Heart right ventricle (tissue), 16 donors: ENCODE measurements around the gene ITGA2. TPM values are rescaled to one million over a fixed set of nuclear protein-coding genes. Genes with fewer than 3 reads are reported as not detected.

ENCODE experiments used
- ATAC-seq, 8 donors: fragments of 200-7000 bp; cut with Tn5 transposase; one replicate each; pipeline ENCODE4 v1.9.1; 2020; ENCODE audit warnings: mild to moderate bottlenecking in 8 of 8, moderate library complexity in 8 of 8, moderate number of reproducible peaks in 1 of 8
- DNase-seq, 2 donors: peaks; one replicate each; pipeline ENCODE4 v3.0.0-alpha.2; 2020
- H3K27ac ChIP-seq, 10 donors: fragments of 200-600 bp; sonication (generic) in 2 of 10; one replicate each; pipeline versions ENCODE4 v1.5.0 to v1.8.0; 2020 to 2022; ENCODE audit warnings: mild to moderate bottlenecking in 3 of 10
- H3K27me3 ChIP-seq, 7 donors: fragments of 200-600 bp; one replicate each; pipeline ENCODE4 v1.8.0; 2021 to 2022; ENCODE audit warnings: mild to moderate bottlenecking in 2 of 7
- H3K36me3 ChIP-seq, 9 donors: fragments of 200-600 bp; sonication (generic) in 1 of 9; one replicate each; pipeline versions ENCODE4 v1.5.0 to v1.8.0; 2020 to 2022; ENCODE audit warnings: mild to moderate bottlenecking in 2 of 9
- H3K4me1 ChIP-seq, 9 donors: fragments of 200-600 bp; sonication (generic) in 1 of 9; one replicate each; pipeline versions ENCODE4 v1.5.0 to v1.8.0; 2020 to 2022; ENCODE audit warnings: mild to moderate bottlenecking in 4 of 9
- H3K4me3 ChIP-seq, 10 donors: fragments of 200-600 bp; sonication (generic) in 2 of 10; one replicate each; pipeline versions ENCODE4 v1.5.0 to v1.8.0; 2020 to 2022; ENCODE audit warnings: mild to moderate bottlenecking in 7 of 10, moderate library complexity in 2 of 10
- H3K9me3 ChIP-seq, 11 donors: fragments of 200-600 bp in 10 of 11; sonication (generic) in 2 of 11; one replicate each; pipeline versions ENCODE4 v1.5.0 to v1.8.0; 2013 to 2022; ENCODE audit warnings: mild to moderate bottlenecking in 2 of 11, control low read depth in 1 of 11, moderate library complexity in 1 of 11
- WGBS, 2 donors: extraction: QIAGEN DNeasy Blood & Tissue Kit; methylation state at CpG; one replicate each; pipeline ENCODE4 v1.1.7; 2013; ENCODE audit warnings: inconsistent platforms in 1 of 2; 5-methylcytosine and 5-hydroxymethylcytosine counted together
- intact Hi-C, 10 donors: fragments of 100-400 bp; cut with DNase I; formaldehyde crosslinking; loops; one replicate each; pipeline versions ENCODE4 v1.11.1 to v1.14.2; 2022
- polyA plus RNA-seq, 2 donors: library from polyadenylated mRNA; stranded (reverse); fragments of 200-250 nt; gene quantifications; one replicate each; pipeline ENCODE4 v1.2.3, GENCODE V29; 2013
- total RNA-seq, 10 donors: library from RNA; stranded (reverse); fragmentation: NEBNext Ultra II Directional in 3 of 10; extraction: Animal tissue kit (Norgen Biotek cat#: 25700) in 3 of 10; gene quantifications; one replicate each; pipeline versions ENCODE4 v1.2.1 to v1.2.4, GENCODE V29; 2021 to 2023
- TF ChIP-seq, protein P1 (sequence below), 9 donors: fragments of 200-600 bp; sonication (generic) in 2 of 9; IDR thresholded peaks; one replicate each; pipeline versions ENCODE4 v1.5.0 to v1.8.0; 2021 to 2022; ENCODE audit warnings: antibody characterized with exemption in 9 of 9, mild to moderate bottlenecking in 5 of 9, moderate library complexity in 1 of 9
- donor health status: Arrhythmogenic right ventricular cardiomyopathy.
- donor health status: ischemic (EF 13 %, LVEDD 7.1; RV severe dilation, severe dysfunction).
- donor health status: healthy with polysubstance abuse.
- donor health status: DM: no; HTN: yes; CAD: no.
- donor health status: DM: no; HTN: no; CAD: no.
- donor health status: ischemic (EF 25% LVEDD 6.9; RV normal size, moderate dysfunction).
- donor health status: ischemic (EF 25% LVEDD 5.7; RV mildly dilated, moderate dysfunction).
- donor health status: healthy.
- donor health status: DM: yes; HTN: yes; CAD: no.
- donor health status: Ischemic cardiomyopathy.
- donor health status: ischemic (EF 35%, LVEDD 5.7; RV mildly dilated, moderate dysfunction).
- donor health status: nonischemic (EF 11% LVEDD 7.7; RV severe dilation, severe dysfunction).
- donor health status: DM: yes; HTN: yes; CAD: no.
- donor health status: PGD.
- donor health status: ischemic (EF 29% LVEDD 5.4; RV normal size, mild dysfunction).
- donor health status: nonischemic (EF 23%, LVEDD 6.1; RV moderate dilation, normal function).

ITGA2 gene
- total and polyA plus RNA-seq, 12 donors, result 0.22 to 9.4 (median 0.92) TPM

DNA sequence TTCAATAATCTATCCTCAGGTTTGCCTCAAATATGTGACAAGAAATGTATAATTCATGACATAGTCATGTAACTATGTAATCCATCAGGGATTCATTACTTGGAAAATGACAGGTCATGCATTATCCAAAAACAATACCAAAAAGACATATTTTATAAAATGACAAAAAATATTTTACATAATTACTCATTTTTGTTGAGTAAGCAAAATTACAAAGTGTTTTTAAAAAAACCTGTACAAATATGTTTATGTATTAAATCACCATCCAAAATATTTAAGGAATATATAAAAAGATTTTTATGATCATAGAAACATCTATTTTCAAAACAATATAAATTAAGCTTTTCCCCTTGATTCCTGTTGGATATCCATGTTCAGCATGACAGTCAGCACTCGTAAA is 36.7 kb upstream of the ITGA2 start:
- Histone ChIP-seq H3K27ac (no peak overlapping the region), H3K27me3 (no peaks in the 10 kb centered on the region), H3K9me3 (no peaks in the 10 kb centered on the region), H3K4me3 (no peak overlapping the region), H3K4me1 (peaks cover 0 to 11% (median 0%) of the 10 kb centered on the region in 9 donors), H3K36me3 (peaks cover 0 to 90% (median 5%) of the 10 kb centered on the region in 9 donors)
- ATAC-seq (no peak), DNase-seq (no peak)
- TF ChIP-seq, protein P1, sequence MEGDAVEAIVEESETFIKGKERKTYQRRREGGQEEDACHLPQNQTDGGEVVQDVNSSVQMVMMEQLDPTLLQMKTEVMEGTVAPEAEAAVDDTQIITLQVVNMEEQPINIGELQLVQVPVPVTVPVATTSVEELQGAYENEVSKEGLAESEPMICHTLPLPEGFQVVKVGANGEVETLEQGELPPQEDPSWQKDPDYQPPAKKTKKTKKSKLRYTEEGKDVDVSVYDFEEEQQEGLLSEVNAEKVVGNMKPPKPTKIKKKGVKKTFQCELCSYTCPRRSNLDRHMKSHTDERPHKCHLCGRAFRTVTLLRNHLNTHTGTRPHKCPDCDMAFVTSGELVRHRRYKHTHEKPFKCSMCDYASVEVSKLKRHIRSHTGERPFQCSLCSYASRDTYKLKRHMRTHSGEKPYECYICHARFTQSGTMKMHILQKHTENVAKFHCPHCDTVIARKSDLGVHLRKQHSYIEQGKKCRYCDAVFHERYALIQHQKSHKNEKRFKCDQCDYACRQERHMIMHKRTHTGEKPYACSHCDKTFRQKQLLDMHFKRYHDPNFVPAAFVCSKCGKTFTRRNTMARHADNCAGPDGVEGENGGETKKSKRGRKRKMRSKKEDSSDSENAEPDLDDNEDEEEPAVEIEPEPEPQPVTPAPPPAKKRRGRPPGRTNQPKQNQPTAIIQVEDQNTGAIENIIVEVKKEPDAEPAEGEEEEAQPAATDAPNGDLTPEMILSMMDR (IDR thresholded peaks at IDR 0.05), result no peak
- WGBS, 2 donors, result 98 to 99% methylated on average over 1 of the region's 1 CpG
- intact Hi-C loops, result loop anchor here in 2 of 10 donors (5.0 kb wide), 2 partner anchors 140 to 145 kb away; no protein-coding TSS in a partner anchor

DNA sequence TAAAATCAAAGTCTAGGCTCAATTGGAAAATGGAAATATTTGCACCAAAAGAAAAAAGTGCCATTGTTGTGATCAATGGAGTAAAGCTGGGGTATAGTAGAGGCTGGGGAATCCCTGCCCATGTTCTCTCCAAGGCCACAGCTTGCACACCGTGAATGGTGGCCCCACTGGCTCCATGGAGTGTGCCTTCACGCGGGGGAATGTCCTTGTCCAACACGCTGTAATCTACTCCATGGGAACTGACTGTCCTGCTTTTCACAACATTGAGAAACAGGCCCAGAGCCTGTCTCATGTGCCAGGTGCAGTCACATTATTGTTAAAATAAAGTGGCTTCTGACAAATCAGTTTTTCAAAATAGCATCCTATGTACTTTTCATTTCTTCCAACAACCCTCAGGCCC is 33.1 kb upstream of the ITGA2 start:
- ATAC-seq, result peak in 5 of 8 donors; percentile 42 to 80 (median 65)
- Histone ChIP-seq H3K36me3 (peaks cover 0 to 60% (median 5%) of the 10 kb centered on the region in 9 donors), H3K4me3 (no peak overlapping the region), H3K27ac (no peak overlapping the region), H3K9me3 (no peaks in the 10 kb centered on the region), H3K27me3 (no peaks in the 10 kb centered on the region), H3K4me1 (peaks cover 0 to under 1% (median 0%) of the 10 kb centered on the region in 9 donors)
- WGBS, 2 donors, result 82 to 95% methylated on average over 4 of the region's 4 CpGs
- TF ChIP-seq, protein P1 (IDR thresholded peaks at IDR 0.05), result no peak
- no peak for DNase-seq
- intact Hi-C loops, result no loop called here

DNA sequence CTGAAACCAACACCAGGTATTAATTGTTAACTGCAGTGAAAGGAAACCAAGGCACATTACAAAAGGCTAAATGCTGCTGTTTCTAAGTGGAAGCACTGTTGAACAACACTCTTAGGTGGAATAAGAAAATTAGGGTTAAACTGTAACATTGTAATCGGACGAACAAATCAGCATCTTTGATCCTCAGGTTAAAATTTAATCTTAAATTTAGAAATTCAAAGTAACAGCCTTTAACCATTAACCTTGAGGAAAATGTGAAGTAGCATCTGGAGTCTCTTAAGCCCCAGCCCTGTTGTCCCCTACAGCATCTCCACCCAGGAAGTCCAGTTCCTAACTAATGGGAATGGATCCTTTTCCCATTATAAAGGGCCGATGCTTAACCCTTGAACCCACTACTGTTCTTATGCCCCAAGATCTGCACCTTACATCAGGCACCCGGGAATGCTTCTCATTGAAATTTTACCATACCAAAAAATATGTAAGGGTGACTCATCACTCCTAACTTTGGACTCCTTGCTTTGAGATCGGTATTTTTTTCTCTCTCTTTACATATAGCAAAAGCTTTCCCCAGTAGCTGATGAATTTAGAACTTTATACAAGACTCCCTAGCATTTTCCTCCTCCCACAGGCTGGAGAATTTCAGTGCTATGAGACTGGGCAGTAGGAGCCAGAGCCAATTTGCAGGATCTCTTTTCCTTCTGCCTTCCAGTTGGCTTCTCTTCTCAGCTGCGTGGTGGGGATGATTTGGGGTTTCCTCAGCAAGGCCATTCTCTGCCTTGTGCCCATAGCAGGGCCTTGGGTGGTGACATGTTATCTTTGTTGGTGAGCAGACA is 32.0 kb upstream of the ITGA2 start:
- peaks cover 0 to 7% (median 0%) of the 10 kb centered on the region in 9 donors for H3K4me1 ChIP-seq
- ATAC-seq (peak in 1 of 8 donors; percentile 26), DNase-seq (no peak)
- TF ChIP-seq, protein P1 (IDR thresholded peaks at IDR 0.05), result no peak
- no peak overlapping the region for H3K4me3 ChIP-seq
- no peak overlapping the region for H3K27ac ChIP-seq
- intact Hi-C loops, result no loop called here
- peaks cover 0 to 49% (median 5%) of the 10 kb centered on the region in 9 donors for H3K36me3 ChIP-seq
- no peaks in the 10 kb centered on the region for H3K27me3 ChIP-seq
- no peaks in the 10 kb centered on the region for H3K9me3 ChIP-seq
- 82 to 84% methylated on average over 6 of the region's 6 CpGs for whole genome bisulfite sequencing, 2 donors

DNA sequence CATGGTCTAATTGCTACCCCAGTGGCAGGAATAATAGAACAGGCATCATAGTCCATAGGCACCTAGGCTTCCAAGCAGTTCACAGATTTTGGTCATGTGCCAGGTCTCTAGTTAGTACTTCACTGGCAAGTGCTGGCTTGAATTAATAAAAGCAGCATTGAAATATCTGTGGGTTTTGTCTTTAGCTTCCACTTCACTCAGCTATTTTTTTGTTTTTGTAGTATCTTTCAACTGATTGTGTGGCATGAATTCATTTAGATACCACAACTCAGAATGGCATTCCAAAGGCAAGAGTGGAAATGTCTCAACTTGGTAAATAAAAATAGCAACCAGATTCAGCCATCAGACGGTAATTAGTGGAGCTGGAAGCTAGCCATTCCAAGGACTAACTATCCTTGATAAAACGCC is 27.9 kb upstream of the ITGA2 start:
- H3K4me1 ChIP-seq, result peaks cover 0 to 7% (median 0%) of the 10 kb centered on the region in 9 donors
- no peak overlapping the region for H3K27ac ChIP-seq
- TF ChIP-seq, protein P1 (IDR thresholded peaks at IDR 0.05), result no peak
- 18 to 21% methylated on average over 2 of the region's 2 CpGs for WGBS, 2 donors
- ATAC-seq, result peak in 3 of 8 donors; percentile 55 to 73 (median 57)
- no peak for DNase-seq
- no peak overlapping the region for H3K4me3 ChIP-seq
- H3K36me3 ChIP-seq, result peaks cover 0 to 9% (median 0%) of the 10 kb centered on the region in 9 donors
- peaks cover 0 to 4% (median 0%) of the 10 kb centered on the region in 11 donors for H3K9me3 ChIP-seq
- H3K27me3 ChIP-seq, result no peaks in the 10 kb centered on the region
- intact Hi-C loops, result no loop called here
